ENCODE results near the gene ETV5. TPM values are rescaled to one million over a fixed set of nuclear protein-coding genes. Genes with fewer than 3 reads are reported as not detected.

Gene ETV5
- total and polyA plus RNA-seq, 2 donors: 2.6 to 12.8 TPM

GRCh38 chr3:186080849-186081438 is 27.9 kb downstream of the ETV5 start:
- Histone ChIP-seq H3K27ac (ENCODE audit: low read depth) (no peak overlapping the region), H3K4me1 (ENCODE audit: insufficient read depth) (no peaks in the 10 kb centered on the region), H3K4me3 (ENCODE audit: low read depth, low read length) (no peak overlapping the region), H3K36me3 (ENCODE audit: insufficient read depth) (peaks cover 2% of the 10 kb centered on the region)
- 78% methylated on average over 5 of the region's 5 CpGs for WGBS
- no peak for DNase-seq (ENCODE audit: extremely low spot score)

GRCh38 chr3:186079925-186080324 is 29.0 kb downstream of the ETV5 start:
- DNase-seq (ENCODE audit: extremely low spot score): no peak
- no peak overlapping the region for H3K27ac ChIP-seq (ENCODE audit: low read depth)
- H3K36me3 ChIP-seq (ENCODE audit: insufficient read depth): peaks cover 3% of the 10 kb centered on the region
- no peaks in the 10 kb centered on the region for H3K4me1 ChIP-seq (ENCODE audit: insufficient read depth)
- 73% methylated on average over 7 of the region's 7 CpGs for WGBS
- no peak overlapping the region for H3K4me3 ChIP-seq (ENCODE audit: low read depth, low read length)

GRCh38 chr3:186077466-186077865 is 31.4 kb downstream of the ETV5 start:
- DNase-seq (ENCODE audit: extremely low spot score): no peak
- WGBS: 95% methylated on average over 6 of the region's 6 CpGs
- Histone ChIP-seq H3K27ac (ENCODE audit: low read depth) (no peak overlapping the region), H3K4me3 (ENCODE audit: low read depth, low read length) (no peak overlapping the region), H3K36me3 (ENCODE audit: insufficient read depth) (peaks cover 3% of the 10 kb centered on the region), H3K4me1 (ENCODE audit: insufficient read depth) (no peaks in the 10 kb centered on the region)

- H3K4me3 ChIP-seq (ENCODE audit: low read depth, low read length): no peak overlapping the region
- 79% methylated on average over 4 of the region's 4 CpGs for WGBS
These were observed 32.8 kb downstream of the ETV5 start for GRCh38 chr3:186075931-186076567.

GRCh38 chr3:186075489-186075888 is 33.4 kb downstream of the ETV5 start:
- DNase-seq (ENCODE audit: extremely low spot score): no peak
- 70% methylated on average over 2 of the region's 2 CpGs for WGBS

More at GRCh38 chr3:186075931-186076567, 32.8 kb downstream of the ETV5 start:
- DNase-seq (ENCODE audit: extremely low spot score): no peak
- H3K27ac ChIP-seq (ENCODE audit: low read depth): no peak overlapping the region
- no peaks in the 10 kb centered on the region for H3K4me1 ChIP-seq (ENCODE audit: insufficient read depth)
- peaks cover 2% of the 10 kb centered on the region for H3K36me3 ChIP-seq (ENCODE audit: insufficient read depth)

GRCh38 chr3:186073641-186074040 is 35.2 kb downstream of the ETV5 start:
- no peak overlapping the region for H3K27ac ChIP-seq (ENCODE audit: low read depth)
- H3K4me1 ChIP-seq (ENCODE audit: insufficient read depth): no peaks in the 10 kb centered on the region
- H3K36me3 ChIP-seq (ENCODE audit: insufficient read depth): peaks cover 2% of the 10 kb centered on the region
- no peak overlapping the region for H3K4me3 ChIP-seq (ENCODE audit: low read depth, low read length)
- DNase-seq (ENCODE audit: extremely low spot score): no peak

More at GRCh38 chr3:186075489-186075888, 33.4 kb downstream of the ETV5 start:
- Histone ChIP-seq H3K4me3 (ENCODE audit: low read depth, low read length) (no peak overlapping the region), H3K36me3 (ENCODE audit: insufficient read depth) (peaks cover 2% of the 10 kb centered on the region), H3K4me1 (ENCODE audit: insufficient read depth) (no peaks in the 10 kb centered on the region), H3K27ac (ENCODE audit: low read depth) (no peak overlapping the region)

- 38% methylated on average over 9 of the region's 9 CpGs for WGBS
- Histone ChIP-seq H3K36me3 (ENCODE audit: insufficient read depth) (peaks cover 2% of the 10 kb centered on the region), H3K4me3 (ENCODE audit: low read depth, low read length) (no peak overlapping the region), H3K27ac (ENCODE audit: low read depth) (no peak overlapping the region), H3K4me1 (ENCODE audit: insufficient read depth) (no peaks in the 10 kb centered on the region)
- no peak for DNase-seq (ENCODE audit: extremely low spot score)
These were observed 37.9 kb downstream of the ETV5 start for GRCh38 chr3:186070996-186071395.

- Histone ChIP-seq H3K4me3 (ENCODE audit: low read depth, low read length) (no peak overlapping the region), H3K27ac (ENCODE audit: low read depth) (no peak overlapping the region)
- WGBS: 47% methylated on average over 1 of the region's 1 CpG
These were observed 38.3 kb downstream of the ETV5 start for GRCh38 chr3:186070550-186070949.

GRCh38 chr3:186070133-186070532 is 38.8 kb downstream of the ETV5 start:
- 89% methylated on average over 9 of the region's 9 CpGs for WGBS
- H3K27ac ChIP-seq (ENCODE audit: low read depth): no peak overlapping the region
- peaks cover 2% of the 10 kb centered on the region for H3K36me3 ChIP-seq (ENCODE audit: insufficient read depth)

More at GRCh38 chr3:186070550-186070949, 38.3 kb downstream of the ETV5 start:
- Histone ChIP-seq H3K4me1 (ENCODE audit: insufficient read depth) (no peaks in the 10 kb centered on the region), H3K36me3 (ENCODE audit: insufficient read depth) (peaks cover 2% of the 10 kb centered on the region)
- no peak for DNase-seq (ENCODE audit: extremely low spot score)

GRCh38 chr3:186069199-186069598 is 39.7 kb downstream of the ETV5 start:
- no peaks in the 10 kb centered on the region for H3K4me1 ChIP-seq (ENCODE audit: insufficient read depth)
- 93% methylated on average over 9 of the region's 9 CpGs for WGBS
- no peaks in the 10 kb centered on the region for H3K36me3 ChIP-seq (ENCODE audit: insufficient read depth)
- no peak for DNase-seq (ENCODE audit: extremely low spot score)
- H3K27ac ChIP-seq (ENCODE audit: low read depth): no peak overlapping the region
- no peak overlapping the region for H3K4me3 ChIP-seq (ENCODE audit: low read depth, low read length)

More at GRCh38 chr3:186070133-186070532, 38.8 kb downstream of the ETV5 start:
- H3K4me1 ChIP-seq (ENCODE audit: insufficient read depth): no peaks in the 10 kb centered on the region
- no peak for DNase-seq (ENCODE audit: extremely low spot score)
- H3K4me3 ChIP-seq (ENCODE audit: low read depth, low read length): no peak overlapping the region

- 50% methylated on average over 2 of the region's 2 CpGs for WGBS
These were observed 40.7 kb downstream of the ETV5 start for GRCh38 chr3:186068243-186068552.

GRCh38 chr3:186067360-186068242 is 41.3 kb downstream of the ETV5 start:
- Histone ChIP-seq H3K4me3 (ENCODE audit: low read depth, low read length) (no peak overlapping the region), H3K27ac (ENCODE audit: low read depth) (no peak overlapping the region), H3K36me3 (ENCODE audit: insufficient read depth) (no peaks in the 10 kb centered on the region), H3K4me1 (ENCODE audit: insufficient read depth) (no peaks in the 10 kb centered on the region)
- DNase-seq (ENCODE audit: extremely low spot score): no peak
- WGBS: 96% methylated on average over 9 of the region's 9 CpGs

More at GRCh38 chr3:186068243-186068552, 40.7 kb downstream of the ETV5 start:
- H3K27ac ChIP-seq (ENCODE audit: low read depth): no peak overlapping the region
- no peaks in the 10 kb centered on the region for H3K4me1 ChIP-seq (ENCODE audit: insufficient read depth)
- no peak overlapping the region for H3K4me3 ChIP-seq (ENCODE audit: low read depth, low read length)
- DNase-seq (ENCODE audit: extremely low spot score): no peak
- H3K36me3 ChIP-seq (ENCODE audit: insufficient read depth): no peaks in the 10 kb centered on the region

- Histone ChIP-seq H3K4me1 (ENCODE audit: insufficient read depth) (no peaks in the 10 kb centered on the region), H3K36me3 (ENCODE audit: insufficient read depth) (no peaks in the 10 kb centered on the region), H3K4me3 (ENCODE audit: low read depth, low read length) (no peak overlapping the region), H3K27ac (ENCODE audit: low read depth) (no peak overlapping the region)
- WGBS: 83% methylated on average over 3 of the region's 3 CpGs
- DNase-seq (ENCODE audit: extremely low spot score): no peak
These were observed 48.7 kb downstream of the ETV5 start for GRCh38 chr3:186060222-186060621.

GRCh38 chr3:186059192-186059591 is 49.7 kb downstream of the ETV5 start:
- H3K36me3 ChIP-seq (ENCODE audit: insufficient read depth): no peaks in the 10 kb centered on the region
- H3K4me1 ChIP-seq (ENCODE audit: insufficient read depth): no peaks in the 10 kb centered on the region
- no peak overlapping the region for H3K4me3 ChIP-seq (ENCODE audit: low read depth, low read length)
- H3K27ac ChIP-seq (ENCODE audit: low read depth): no peak overlapping the region
- DNase-seq (ENCODE audit: extremely low spot score): no peak
- WGBS: 92% methylated on average over 6 of the region's 6 CpGs
